ENCODE results near the gene XG. TPM values are rescaled to one million over a fixed set of nuclear protein-coding genes. Genes with fewer than 3 reads are reported as not detected.

The XG gene
- total RNA-seq, 2 donors from 2014 or later, result 0.26 TPM; not detected in 1

Other genes with a start within 250 kb of the XG start
- gene CD99, start 60.7 kb upstream of the XG start, total RNA-seq, result 100 to 1,000 TPM; 126 to 183 TPM
- 10 to 100 TPM in 1 of 2 donors, 1 to 10 TPM in 1; 6.0 to 21.4 TPM for gene GYG2, start 76.9 kb downstream of the XG start, total RNA-seq
- gene ARSD, start 177.3 kb downstream of the XG start, total RNA-seq, result 10 to 100 TPM; 57.1 to 85.0 TPM

All from body of pancreas (tissue), 2 donors.